ENCODE data around the gene PRRT4.
A peak's percentile ranks its signal among the peaks of the same experiment; 100 is the strongest.

The PRRT4 gene

DNA sequence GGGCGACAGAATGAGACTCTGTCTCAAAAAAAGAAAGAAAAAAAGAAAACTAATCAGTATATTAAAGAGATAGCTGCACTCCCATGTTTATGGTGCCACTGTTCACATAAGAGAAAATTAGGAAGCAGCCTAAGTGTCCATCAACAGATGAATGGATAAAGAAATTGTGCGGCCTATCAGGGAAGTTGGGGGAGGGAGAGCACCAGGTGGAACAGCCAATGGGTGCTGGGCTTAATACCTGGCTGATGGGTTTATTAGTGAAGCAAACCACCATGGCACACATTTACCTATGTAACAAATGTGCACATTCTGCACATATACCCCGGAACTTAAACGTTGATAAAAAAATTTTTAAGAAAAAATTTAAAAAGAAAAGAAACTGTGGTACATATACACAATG lies 9.0 kb upstream of the PRRT4 start:
- no peak for DNase-seq

DNA sequence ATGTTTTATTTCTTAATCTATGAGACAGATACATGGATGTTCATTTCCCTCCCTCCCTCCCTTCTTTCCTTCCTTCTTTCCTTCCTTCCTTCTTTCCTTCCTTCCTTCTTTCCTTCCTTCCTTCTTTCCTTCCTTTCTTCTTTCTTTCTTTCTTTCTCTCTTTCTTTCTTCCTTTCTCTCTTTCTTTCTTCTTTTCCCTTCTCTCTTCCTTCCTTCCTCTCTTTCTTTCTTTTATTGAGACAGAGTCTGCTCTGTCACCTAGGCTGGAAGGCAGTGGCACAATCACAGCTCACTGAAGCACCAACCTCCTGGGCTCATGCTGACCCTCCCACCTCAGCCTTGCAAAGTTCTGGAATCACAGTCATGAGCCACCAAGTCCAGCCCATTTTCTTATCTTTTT lies 5.5 kb upstream of the PRRT4 start:
- DNase-seq, result no peak

GRCh38 chr7:128366300-128366699 lies 4.8 kb upstream of the PRRT4 start:
- no peak for DNase-seq

GRCh38 chr7:128365432-128365831 lies 3.9 kb upstream of the PRRT4 start:
- no peak for DNase-seq

GRCh38 chr7:128364166-128364870 lies 2.8 kb upstream of the PRRT4 start:
- no peak for DNase-seq

DNA sequence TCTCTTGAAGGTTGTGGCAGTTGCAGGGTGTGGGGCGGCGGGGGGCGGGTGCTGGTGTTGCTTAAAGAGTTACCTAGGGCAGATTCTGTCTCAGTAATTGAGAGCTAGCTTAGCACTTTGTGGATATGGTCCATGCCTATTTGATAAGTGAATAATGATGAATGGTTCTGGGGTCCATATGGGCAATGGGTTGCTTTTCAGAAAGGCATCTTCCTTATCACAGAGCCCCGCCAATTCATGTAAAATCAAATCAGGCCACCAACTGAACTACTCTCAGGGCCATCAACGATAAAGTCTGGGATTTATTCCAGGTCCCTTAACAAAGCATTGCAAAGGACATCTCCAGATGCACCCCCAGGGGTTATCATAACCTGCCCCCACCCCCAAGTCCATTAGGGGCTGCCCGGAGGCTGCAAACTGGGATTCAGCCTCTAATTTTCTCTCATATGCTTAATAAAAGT lies 1.8 kb upstream of the PRRT4 start:
- no peak for DNase-seq

GRCh38 chr7:128362670-128363069 lies 1.2 kb upstream of the PRRT4 start:
- DNase-seq, result no peak

- no peak for DNase-seq
Measured at GRCh38 chr7:128360359-128360678, 1.2 kb downstream of the PRRT4 start.

DNA sequence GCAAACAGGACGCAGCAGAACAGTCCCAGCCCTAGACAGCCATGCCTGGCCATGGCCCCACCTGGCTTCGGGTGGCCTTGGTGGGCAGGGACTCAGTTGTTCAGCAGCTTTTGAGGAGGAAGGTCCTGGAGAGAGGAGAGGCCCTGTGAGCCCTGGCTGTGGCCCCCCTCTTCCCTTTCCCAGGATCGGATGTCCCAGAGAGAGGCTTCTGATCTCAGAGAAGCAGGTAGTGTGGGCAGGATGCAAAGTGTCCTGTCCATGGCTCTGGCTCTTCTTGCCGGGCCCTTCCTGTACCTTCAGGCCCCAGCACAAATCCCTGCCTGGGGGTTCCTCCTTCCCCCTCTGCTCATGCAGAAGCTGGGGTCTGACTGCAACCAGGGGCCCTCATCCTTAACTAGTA lies 1.6 kb downstream of the PRRT4 start:
- DNase-seq, result no peak

DNA sequence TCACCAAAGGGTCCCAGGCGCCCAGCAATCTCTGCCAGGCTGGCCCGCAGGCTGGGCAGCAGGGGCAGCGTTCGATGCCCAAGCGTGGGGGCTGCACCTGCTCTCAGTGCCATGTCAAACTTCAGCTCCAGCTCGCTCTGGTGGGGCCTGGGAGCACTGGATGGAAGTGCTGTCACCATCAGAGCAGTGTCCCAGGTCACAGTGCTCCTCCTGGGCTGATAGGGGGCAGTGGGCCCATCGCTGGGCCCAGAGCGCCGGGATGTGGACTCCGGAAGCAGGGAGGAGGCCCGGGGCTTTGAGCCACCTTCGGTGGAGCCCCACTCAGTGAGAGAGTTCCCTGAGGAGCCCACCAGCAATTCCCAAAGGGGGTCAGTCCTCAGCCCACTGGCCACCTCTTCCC lies 2.2 kb downstream of the PRRT4 start:
- DNase-seq, result no peak

DNA sequence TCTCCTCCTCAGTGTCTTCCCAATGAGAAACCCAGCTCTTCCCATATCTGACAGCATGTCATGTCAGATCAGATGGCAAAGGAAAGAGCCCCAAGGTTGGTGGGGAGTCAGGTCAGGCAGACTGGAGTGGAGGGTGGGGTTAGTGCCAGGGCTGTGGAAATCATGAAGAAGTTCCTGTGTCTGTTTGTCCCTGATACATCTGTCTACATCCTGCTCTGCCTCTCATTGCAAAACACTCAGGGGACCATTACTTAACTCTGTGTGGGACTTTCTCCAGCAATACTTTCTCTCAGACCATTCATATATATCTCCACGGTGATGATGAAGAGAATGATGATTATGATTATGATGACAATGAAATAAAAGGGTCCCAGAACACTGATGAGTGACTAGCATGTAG lies 3.3 kb downstream of the PRRT4 start:
- DNase-seq, result no peak

DNA sequence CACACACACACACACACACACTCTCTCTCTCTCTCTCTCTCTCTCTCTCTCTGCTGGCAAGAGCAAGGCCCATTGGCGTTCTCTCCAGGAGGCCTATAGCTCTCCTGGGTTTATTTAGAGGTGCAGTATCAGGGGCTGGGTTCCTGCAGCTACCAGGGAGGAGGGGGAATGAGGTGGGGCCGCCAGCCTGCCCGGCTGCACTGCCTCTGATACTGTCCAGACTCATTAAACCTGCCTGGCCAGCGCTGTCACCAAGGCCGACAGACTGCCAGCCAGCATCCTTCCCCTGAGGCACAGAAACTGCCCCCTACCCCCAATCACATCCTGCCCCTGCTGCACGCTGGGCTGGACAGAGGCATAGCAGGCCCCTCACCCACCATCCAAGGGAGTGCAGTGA lies 4.3 kb downstream of the PRRT4 start:
- no peak for DNase-seq

- no peak for DNase-seq
Measured at GRCh38 chr7:128356546-128357216, 4.8 kb downstream of the PRRT4 start.

GRCh38 chr7:128353610-128354009 lies 7.9 kb downstream of the PRRT4 start:
- DNase-seq, result no peak

GRCh38 chr7:128353189-128353588 lies 8.3 kb downstream of the PRRT4 start:
- no peak for DNase-seq

DNA sequence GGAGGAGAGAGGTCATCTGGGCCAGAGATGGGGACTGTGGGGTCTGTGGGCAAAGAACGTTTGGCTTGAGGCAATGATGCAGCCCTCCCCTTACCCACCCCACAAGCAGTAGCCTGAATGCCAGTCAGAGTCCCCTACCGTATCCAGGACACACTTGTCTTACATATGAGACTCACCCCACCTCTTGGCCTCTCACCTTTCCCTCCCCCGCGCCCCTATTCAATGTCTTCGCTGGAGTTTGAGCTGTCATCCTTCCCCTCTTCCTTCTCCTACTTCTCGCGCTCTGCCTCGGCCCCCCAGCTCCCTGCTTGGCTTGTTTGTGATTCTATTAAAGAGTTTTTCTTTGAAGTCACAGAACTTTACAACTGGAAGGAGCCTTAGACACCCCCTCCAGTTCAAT lies 8.9 kb downstream of the PRRT4 start:
- DNase-seq, result no peak

GRCh38 chr7:128352153-128352537 lies 9.3 kb downstream of the PRRT4 start:
- DNase-seq, result no peak

- no peak for DNase-seq
Measured at GRCh38 chr7:128351296-128352152, 10.0 kb downstream of the PRRT4 start.

- DNase-seq, result no peak
Measured at GRCh38 chr7:128350708-128351295, 10.7 kb downstream of the PRRT4 start.

GRCh38 chr7:128349466-128349825 lies 12.0 kb downstream of the PRRT4 start:
- DNase-seq, result no peak

DNA sequence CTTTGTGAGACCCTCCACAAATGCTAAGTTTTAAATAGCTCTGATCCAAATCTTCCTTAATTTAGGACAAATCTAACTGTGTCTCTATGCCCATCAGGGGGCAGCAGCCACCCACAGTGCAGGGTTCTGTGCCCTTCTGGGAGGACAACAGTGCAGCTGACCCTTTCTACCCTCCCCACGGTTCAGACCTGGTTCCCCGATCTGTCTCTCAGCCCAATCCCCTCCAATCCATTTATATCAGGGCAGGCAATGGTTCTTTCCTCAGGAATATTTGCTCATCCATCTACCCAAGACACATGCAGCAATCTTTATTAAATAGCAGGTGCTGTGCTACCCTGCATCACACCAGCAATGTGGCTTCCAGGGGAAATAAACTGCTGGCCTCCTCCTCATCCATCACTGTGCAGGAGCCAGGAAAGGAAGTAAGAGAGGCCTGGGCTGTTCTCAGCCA lies 13.8 kb downstream of the PRRT4 start:
- DNase-seq, result peak in 1 of 2 experiments; percentile 21

DNA sequence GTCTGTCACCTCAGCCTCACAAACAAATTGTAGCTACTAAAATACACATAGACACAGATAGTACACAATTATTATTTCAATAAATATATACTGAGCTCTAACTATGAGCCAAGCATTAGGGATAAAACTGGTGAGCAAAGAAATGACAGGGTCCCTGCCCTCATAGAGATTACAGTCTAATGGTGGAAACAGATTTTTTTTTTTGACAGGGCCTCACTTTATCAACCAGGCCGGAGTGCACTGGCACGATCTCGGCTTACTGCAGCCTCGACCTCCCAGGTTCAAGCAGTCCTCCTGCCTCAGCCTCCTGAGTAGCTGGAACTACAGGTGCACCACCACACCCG lies 17.1 kb downstream of the PRRT4 start:
- DNase-seq, result no peak

DNA sequence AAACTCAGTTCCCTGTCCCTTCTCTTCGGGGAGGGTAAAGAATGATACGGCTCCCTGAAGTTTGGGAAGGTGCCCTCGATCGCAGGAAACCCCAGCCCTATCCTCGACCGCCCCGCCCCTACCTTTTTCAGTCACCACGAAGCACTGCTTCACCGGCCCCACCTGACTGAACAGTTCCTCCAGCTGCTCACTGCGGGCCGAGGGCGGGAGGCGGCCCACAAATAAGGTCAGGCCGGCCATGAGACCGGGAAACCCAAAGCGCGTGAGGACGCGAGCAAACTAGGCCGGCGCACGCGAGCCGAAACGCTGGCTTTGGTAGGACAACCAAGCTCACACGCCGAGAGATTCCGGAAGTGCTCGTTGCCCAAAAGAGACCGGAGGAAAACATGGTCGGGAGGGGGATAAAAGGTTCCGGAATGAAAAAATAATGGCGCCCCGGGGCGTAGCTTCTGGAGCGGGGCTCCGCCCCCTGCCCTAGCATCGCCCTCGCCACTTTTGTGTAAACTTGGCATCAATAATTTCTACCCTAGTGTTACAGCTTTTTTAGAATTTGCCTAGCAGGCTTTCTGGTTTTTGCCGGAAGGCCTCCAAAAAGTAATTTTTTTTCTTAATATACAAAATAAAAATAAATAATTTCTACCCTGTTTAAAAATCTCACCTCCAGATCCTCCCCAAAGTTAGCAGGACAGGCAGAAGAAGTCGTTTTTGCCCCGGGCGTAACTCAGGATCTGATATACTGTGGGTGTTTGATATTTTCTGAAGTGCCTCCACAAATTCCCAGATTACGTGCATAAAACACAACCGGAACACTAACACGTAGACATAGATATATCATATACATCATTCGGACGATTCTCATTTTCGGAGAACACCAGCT lies 17.7 kb downstream of the PRRT4 start, which contains the start of gene RBM28:
RBM28 (minus strand) TSS at position 355 of the 877 bp plus-strand sequence; CDS start at position 240, 115 bp downstream.
- peak; percentile 65 to 85 for DNase-seq
